Mesothelial cell of epicardium (in vitro differentiated cells): Measurements from ENCODE around the gene DTNB. TPM values are rescaled to one million over a fixed set of nuclear protein-coding genes. Genes with fewer than 3 reads are reported as not detected.

Source experiments
- DNase-seq, 2 experiments: peaks; one replicate each; pipeline ENCODE4 v3.0.0; 2021; ENCODE audit warnings: low spot score in 2 of 2; ENCODE audit not compliant: unreplicated experiment in 2 of 2
- H3K27ac Mint-ChIP-seq: 2 replicates; pipeline ENCODE4 v1.8.0; 2021; ENCODE audit warnings: mixed read lengths
- H3K27me3 Mint-ChIP-seq: 2 replicates; pipeline ENCODE4 v1.8.0; 2021; ENCODE audit warnings: low read depth, mixed read lengths
- H3K36me3 Mint-ChIP-seq: 2 replicates; pipeline ENCODE4 v1.8.0; 2021; ENCODE audit warnings: mixed read lengths
- H3K4me1 Mint-ChIP-seq: 2 replicates; pipeline ENCODE4 v1.8.0; 2021; ENCODE audit warnings: mixed read lengths
- H3K4me3 Mint-ChIP-seq: 2 replicates; pipeline ENCODE4 v1.8.0; 2021; ENCODE audit warnings: mild to moderate bottlenecking, moderate library complexity, mixed read lengths
- H3K9me3 Mint-ChIP-seq: 2 replicates; pipeline ENCODE4 v1.8.0; 2021; ENCODE audit warnings: mixed read lengths
- total RNA-seq: library from RNA; stranded (reverse); gene quantifications from 3 replicates; pipeline ENCODE4 v1.2.1, GENCODE V29; 2021
- TF ChIP-seq, protein P1 (sequence below): fragments of 200-600 bp; sonication (generic); IDR thresholded peaks from one replicate; pipeline ENCODE4 v1.5.0; 2021; ENCODE audit warnings: antibody characterized with exemption; ENCODE audit not compliant: unreplicated experiment

The DTNB gene
- total RNA-seq, 1 donor from 2014 or later, result 36.3 TPM

DNA sequence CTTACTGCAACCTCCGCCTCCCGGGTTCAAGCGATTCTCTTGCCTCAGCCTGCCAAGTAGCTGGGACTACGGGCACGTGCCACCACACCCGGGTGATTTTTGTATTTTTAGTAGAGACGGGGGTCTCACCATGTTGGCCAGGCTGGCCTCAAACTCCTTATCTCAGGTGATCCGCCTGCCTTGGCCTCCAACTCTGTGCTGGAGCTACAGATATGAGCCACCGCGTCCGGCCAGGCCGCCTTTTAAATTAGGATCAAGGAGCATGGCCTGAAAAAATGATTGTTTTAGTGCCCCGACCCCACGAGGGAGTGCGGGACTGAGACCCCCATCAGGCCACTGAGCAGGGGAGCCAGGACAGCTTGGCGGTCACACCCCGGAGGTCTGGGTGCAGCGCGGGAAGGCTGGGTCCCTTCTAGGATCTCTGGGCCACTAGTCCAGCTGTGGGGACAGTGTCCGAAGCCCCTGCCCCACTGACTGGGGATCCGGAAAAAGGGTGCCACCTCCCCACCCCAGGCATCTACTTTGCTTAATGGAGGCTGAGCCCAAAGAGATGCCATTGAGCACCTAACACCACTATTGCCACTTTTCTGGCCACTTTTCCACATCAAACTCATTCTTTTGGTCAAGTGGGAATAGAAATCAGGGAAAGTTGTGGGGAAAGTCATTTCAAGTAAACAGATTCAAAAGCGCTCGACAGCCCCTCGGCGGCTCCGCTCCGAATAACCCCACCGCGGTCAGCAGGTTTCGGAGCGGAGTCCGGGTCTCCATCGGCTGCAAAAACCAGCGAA is 311.9 kb downstream of the DTNB start:
- DNase-seq, result no peak
- peaks cover 3% of the 10 kb centered on the region for H3K27me3 Mint-ChIP-seq
- H3K36me3 Mint-ChIP-seq, result no peaks in the 10 kb centered on the region
- H3K4me1 Mint-ChIP-seq, result peaks cover 10% of the 10 kb centered on the region
- H3K27ac Mint-ChIP-seq, result no peak overlapping the region
- H3K9me3 Mint-ChIP-seq, result peaks cover 3% of the 10 kb centered on the region
- peak overlapping the region; percentile 43 for H3K4me3 Mint-ChIP-seq
- TF ChIP-seq, protein P1, sequence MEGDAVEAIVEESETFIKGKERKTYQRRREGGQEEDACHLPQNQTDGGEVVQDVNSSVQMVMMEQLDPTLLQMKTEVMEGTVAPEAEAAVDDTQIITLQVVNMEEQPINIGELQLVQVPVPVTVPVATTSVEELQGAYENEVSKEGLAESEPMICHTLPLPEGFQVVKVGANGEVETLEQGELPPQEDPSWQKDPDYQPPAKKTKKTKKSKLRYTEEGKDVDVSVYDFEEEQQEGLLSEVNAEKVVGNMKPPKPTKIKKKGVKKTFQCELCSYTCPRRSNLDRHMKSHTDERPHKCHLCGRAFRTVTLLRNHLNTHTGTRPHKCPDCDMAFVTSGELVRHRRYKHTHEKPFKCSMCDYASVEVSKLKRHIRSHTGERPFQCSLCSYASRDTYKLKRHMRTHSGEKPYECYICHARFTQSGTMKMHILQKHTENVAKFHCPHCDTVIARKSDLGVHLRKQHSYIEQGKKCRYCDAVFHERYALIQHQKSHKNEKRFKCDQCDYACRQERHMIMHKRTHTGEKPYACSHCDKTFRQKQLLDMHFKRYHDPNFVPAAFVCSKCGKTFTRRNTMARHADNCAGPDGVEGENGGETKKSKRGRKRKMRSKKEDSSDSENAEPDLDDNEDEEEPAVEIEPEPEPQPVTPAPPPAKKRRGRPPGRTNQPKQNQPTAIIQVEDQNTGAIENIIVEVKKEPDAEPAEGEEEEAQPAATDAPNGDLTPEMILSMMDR, result no peak

- no peak for DNase-seq
- Mint-ChIP-seq H3K4me3 (no peak overlapping the region), H3K27ac (no peak overlapping the region), H3K9me3 (peaks cover 4% of the 10 kb centered on the region), H3K27me3 (peaks cover 3% of the 10 kb centered on the region), H3K4me1 (peaks cover 10% of the 10 kb centered on the region), H3K36me3 (peaks cover 8% of the 10 kb centered on the region)
- TF ChIP-seq, protein P1, result no peak
Measured at GRCh38 chr2:25358836-25359235, 314.5 kb downstream of the DTNB start.

GRCh38 chr2:25358249-25358815 is 315.0 kb downstream of the DTNB start:
- TF ChIP-seq, protein P1, result no peak
- peaks cover 3% of the 10 kb centered on the region for H3K27me3 Mint-ChIP-seq
- no peak overlapping the region for H3K4me3 Mint-ChIP-seq
- peaks cover 8% of the 10 kb centered on the region for H3K36me3 Mint-ChIP-seq
- H3K27ac Mint-ChIP-seq, result no peak overlapping the region
- DNase-seq, result no peak
- peaks cover 10% of the 10 kb centered on the region for H3K4me1 Mint-ChIP-seq
- H3K9me3 Mint-ChIP-seq, result peaks cover 4% of the 10 kb centered on the region

DNA sequence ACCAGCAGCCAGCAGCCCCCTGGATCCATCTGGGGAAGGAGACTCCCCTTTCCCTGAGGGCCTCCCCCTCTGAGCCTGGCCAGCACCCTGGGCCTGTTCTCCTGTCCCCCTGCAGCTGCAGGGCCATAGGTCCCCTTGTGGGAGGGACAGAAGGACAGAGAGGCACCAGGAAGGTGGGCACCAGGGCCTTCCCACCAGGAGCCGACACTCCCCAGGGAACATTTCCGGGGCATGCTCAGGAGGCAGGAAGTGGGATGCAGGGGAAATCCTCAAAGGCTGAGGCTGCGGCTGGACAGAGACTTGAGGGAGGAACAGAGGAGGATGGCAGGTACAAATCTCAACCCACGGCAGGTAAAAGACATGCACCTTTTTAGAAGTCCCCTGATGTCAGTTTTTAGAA is 317.3 kb downstream of the DTNB start:
- TF ChIP-seq, protein P1, result no peak
- peaks cover 4% of the 10 kb centered on the region for H3K9me3 Mint-ChIP-seq

GRCh38 chr2:25355270-25355669 is 318.1 kb downstream of the DTNB start:
- no peak overlapping the region for H3K4me3 Mint-ChIP-seq
- peaks cover 2% of the 10 kb centered on the region for H3K4me1 Mint-ChIP-seq
- DNase-seq, result no peak
- H3K36me3 Mint-ChIP-seq, result peaks cover 12% of the 10 kb centered on the region
- TF ChIP-seq, protein P1, result no peak
- H3K27ac Mint-ChIP-seq, result no peak overlapping the region
- peaks cover 4% of the 10 kb centered on the region for H3K9me3 Mint-ChIP-seq
- H3K27me3 Mint-ChIP-seq, result no peaks in the 10 kb centered on the region

More for the DNA sequence above, 317.3 kb downstream of the DTNB start:
- Mint-ChIP-seq H3K4me3 (no peak overlapping the region), H3K36me3 (peaks cover 10% of the 10 kb centered on the region), H3K27me3 (no peaks in the 10 kb centered on the region), H3K4me1 (peaks cover 3% of the 10 kb centered on the region), H3K27ac (no peak overlapping the region)
- no peak for DNase-seq
